Effector memory CD4-positive, alpha-beta T cell (primary cell): Measurements from ENCODE around the gene SPTB.

Experiments
- DNase-seq, 3 donors: peaks; one replicate each; pipeline ENCODE4 v3.0.0-alpha.2; 2020
- H3K27ac ChIP-seq: 2 replicates; pipeline ENCODE4 v1.7.0; 2013; ENCODE audit warnings: mild to moderate bottlenecking, low read length, moderate library complexity; ENCODE audit not compliant: insufficient read depth, poor library complexity, severe bottlenecking
- H3K27me3 ChIP-seq: replicated peaks from 2 replicates; pipeline ENCODE4 v1.7.0; 2013; ENCODE audit warnings: mild to moderate bottlenecking, low read length; ENCODE audit not compliant: insufficient read depth, control insufficient read depth, poor library complexity, severe bottlenecking
- H3K36me3 ChIP-seq: 2 replicates; pipeline ENCODE4 v1.7.0; 2013; ENCODE audit warnings: mild to moderate bottlenecking, low read length, moderate library complexity; ENCODE audit not compliant: control insufficient read depth, insufficient read depth
- H3K4me1 ChIP-seq: 2 replicates; pipeline ENCODE4 v1.7.0; 2013; ENCODE audit warnings: low read length, mild to moderate bottlenecking; ENCODE audit not compliant: control insufficient read depth, insufficient read depth, poor library complexity, severe bottlenecking
- H3K4me3 ChIP-seq: 2 replicates; pipeline ENCODE4 v1.7.0; 2013; ENCODE audit warnings: low read length, low read depth, mild to moderate bottlenecking; ENCODE audit not compliant: insufficient read depth, poor library complexity, severe bottlenecking
- H3K9me3 ChIP-seq: 2 replicates; pipeline ENCODE4 v1.7.0; 2013; ENCODE audit warnings: mild to moderate bottlenecking, low read length, moderate library complexity; ENCODE audit not compliant: control insufficient read depth

SPTB gene

GRCh38 chr14:64721899-64722298 is 157.8 kb downstream of the SPTB start:
- Histone ChIP-seq H3K27ac (peak overlapping the region; percentile 59), H3K4me1 (peaks cover 99% of the 10 kb centered on the region)

GRCh38 chr14:64721391-64721791 is 158.3 kb downstream of the SPTB start:
- Histone ChIP-seq H3K27ac (peak overlapping the region; percentile 42), H3K4me1 (peaks cover 99% of the 10 kb centered on the region), H3K27me3 (no peaks in the 10 kb centered on the region), H3K4me3 (no peak overlapping the region), H3K36me3 (no peaks in the 10 kb centered on the region), H3K9me3 (no peaks in the 10 kb centered on the region)
- DNase-seq, result no peak

More at GRCh38 chr14:64721899-64722298, 157.8 kb downstream of the SPTB start:
- H3K9me3 ChIP-seq, result no peaks in the 10 kb centered on the region
- DNase-seq, result no peak
- H3K4me3 ChIP-seq, result no peak overlapping the region
- H3K36me3 ChIP-seq, result no peaks in the 10 kb centered on the region
- H3K27me3 ChIP-seq, result no peaks in the 10 kb centered on the region

- no peak overlapping the region for H3K4me3 ChIP-seq
- no peaks in the 10 kb centered on the region for H3K9me3 ChIP-seq
- no peak overlapping the region for H3K27ac ChIP-seq
- peaks cover 98% of the 10 kb centered on the region for H3K4me1 ChIP-seq
- H3K36me3 ChIP-seq, result no peaks in the 10 kb centered on the region
- H3K27me3 ChIP-seq, result no peaks in the 10 kb centered on the region
- no peak for DNase-seq
These were observed 159.6 kb downstream of the SPTB start for GRCh38 chr14:64720131-64720576.

GRCh38 chr14:64719601-64720000 is 160.1 kb downstream of the SPTB start:
- no peaks in the 10 kb centered on the region for H3K27me3 ChIP-seq
- no peaks in the 10 kb centered on the region for H3K36me3 ChIP-seq
- no peak for DNase-seq
- no peak overlapping the region for H3K4me3 ChIP-seq
- no peaks in the 10 kb centered on the region for H3K9me3 ChIP-seq
- H3K27ac ChIP-seq, result peak overlapping the region; percentile 21
- H3K4me1 ChIP-seq, result peaks cover 98% of the 10 kb centered on the region

- no peaks in the 10 kb centered on the region for H3K27me3 ChIP-seq
- DNase-seq, result no peak
- no peaks in the 10 kb centered on the region for H3K9me3 ChIP-seq
- H3K27ac ChIP-seq, result peak overlapping the region; percentile 7
- no peaks in the 10 kb centered on the region for H3K36me3 ChIP-seq
- H3K4me1 ChIP-seq, result peaks cover 92% of the 10 kb centered on the region
- no peak overlapping the region for H3K4me3 ChIP-seq
These were observed 160.9 kb downstream of the SPTB start for GRCh38 chr14:64718762-64719161.

GRCh38 chr14:64717870-64718269 is 161.8 kb downstream of the SPTB start:
- no peaks in the 10 kb centered on the region for H3K9me3 ChIP-seq
- DNase-seq, result no peak
- no peaks in the 10 kb centered on the region for H3K36me3 ChIP-seq
- H3K4me3 ChIP-seq, result no peak overlapping the region
- H3K27me3 ChIP-seq, result no peaks in the 10 kb centered on the region
- H3K4me1 ChIP-seq, result peaks cover 83% of the 10 kb centered on the region
- peak overlapping the region; percentile 7 for H3K27ac ChIP-seq

GRCh38 chr14:64715628-64716412 is 163.9 kb downstream of the SPTB start:
- Histone ChIP-seq H3K27me3 (no peaks in the 10 kb centered on the region), H3K4me1 (peaks cover 66% of the 10 kb centered on the region), H3K4me3 (no peak overlapping the region), H3K27ac (no peak overlapping the region), H3K9me3 (no peaks in the 10 kb centered on the region), H3K36me3 (no peaks in the 10 kb centered on the region)
- DNase-seq, result no peak

- H3K4me3 ChIP-seq, result no peak overlapping the region
- no peak for DNase-seq
- no peaks in the 10 kb centered on the region for H3K9me3 ChIP-seq
- no peaks in the 10 kb centered on the region for H3K36me3 ChIP-seq
- H3K4me1 ChIP-seq, result peaks cover 66% of the 10 kb centered on the region
- no peaks in the 10 kb centered on the region for H3K27me3 ChIP-seq
- no peak overlapping the region for H3K27ac ChIP-seq
These were observed 164.5 kb downstream of the SPTB start for GRCh38 chr14:64715146-64715627.

- Histone ChIP-seq H3K36me3 (no peaks in the 10 kb centered on the region), H3K4me1 (peaks cover 65% of the 10 kb centered on the region), H3K4me3 (no peak overlapping the region), H3K27me3 (no peaks in the 10 kb centered on the region), H3K27ac (no peak overlapping the region), H3K9me3 (no peaks in the 10 kb centered on the region)
- no peak for DNase-seq
These were observed 165.2 kb downstream of the SPTB start for GRCh38 chr14:64714432-64715025.

GRCh38 chr14:64713677-64714076 is 166.0 kb downstream of the SPTB start:
- no peaks in the 10 kb centered on the region for H3K9me3 ChIP-seq
- H3K4me3 ChIP-seq, result no peak overlapping the region
- no peak for DNase-seq
- no peak overlapping the region for H3K27ac ChIP-seq
- H3K36me3 ChIP-seq, result no peaks in the 10 kb centered on the region
- H3K4me1 ChIP-seq, result peaks cover 65% of the 10 kb centered on the region
- no peaks in the 10 kb centered on the region for H3K27me3 ChIP-seq
